ENCODE measurements around the gene FHIT. TPM values are rescaled to one million over a fixed set of nuclear protein-coding genes. Genes with fewer than 3 reads are reported as not detected.

FHIT gene
- total RNA-seq, 1 experiment from 2014 or later: 3.6 TPM

DNA sequence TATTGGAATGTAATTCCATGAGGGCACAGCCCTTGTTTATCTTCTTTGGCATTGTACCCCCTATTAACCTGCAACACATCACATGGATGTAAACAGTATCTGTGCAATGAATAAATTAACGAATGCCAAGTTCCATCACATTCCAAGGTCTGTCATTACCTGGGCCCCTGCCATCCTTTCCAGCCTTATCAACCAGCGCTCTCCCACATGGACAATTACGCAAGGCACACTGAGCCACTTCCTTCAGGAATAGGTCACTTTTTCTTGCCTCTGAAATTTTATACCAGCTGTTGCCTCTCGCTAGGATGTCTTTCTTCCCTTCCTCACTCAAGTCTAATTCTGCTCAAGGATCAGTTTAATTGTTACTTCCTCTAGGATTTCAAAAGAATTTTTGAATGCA is 1149.6 kb downstream of the FHIT start:
- no peaks in the 10 kb centered on the region for H3K9me3 ChIP-seq (ENCODE audit: low read length)
- BruUV-seq (replicated peaks): no TSS peak
- peaks cover 23% of the 10 kb centered on the region; the same call in 1 of the 2 replicates for H3K27me3 ChIP-seq (ENCODE audit: low read length)
- H2AFZ ChIP-seq (ENCODE audit: low read length): no peak overlapping the region
- no peaks in the 10 kb centered on the region for H4K20me1 ChIP-seq (ENCODE audit: low read length)
- no peaks in the 10 kb centered on the region for H3F3A ChIP-seq (ENCODE audit: low read length, unreplicated experiment)
- ChIA-PET POLR2A (ENCODE audit: unreplicated experiment) (no interaction called here), CTCF (no interaction called here)
- no peak overlapping the region for H3K4me2 ChIP-seq (ENCODE audit: low read length)
- H3K4me3 ChIP-seq (ENCODE audit: low read length): no peak overlapping the region
- H3K27ac ChIP-seq (ENCODE audit: low read length): no peak overlapping the region
- intact Hi-C loops (cut with micrococcal nuclease): no loop called here
- H3K79me2 ChIP-seq (ENCODE audit: low read length): no peaks in the 10 kb centered on the region
- no peak for ATAC-seq
- H3K4me1 ChIP-seq (ENCODE audit: insufficient read depth, low read length): no peaks in the 10 kb centered on the region
- no peak overlapping the region for H3K9ac ChIP-seq (ENCODE audit: low read length)
- DNase-seq: no peak
- no peaks in the 10 kb centered on the region for H3K36me3 ChIP-seq (ENCODE audit: low read depth, low read length)
- H3K9me2 ChIP-seq (replicated peaks; ENCODE audit: low read length): no peaks in the 10 kb centered on the region
- TF ChIP-seq EZH2 (IDR thresholded peaks at IDR 0.05; ENCODE audit: low read length, unreplicated experiment) (no peak), EZH2phosphoT487 (IDR thresholded peaks at IDR 0.05; ENCODE audit: borderline replicate concordance, low read length) (no peak)
- TF ChIP-seq, protein P1, sequence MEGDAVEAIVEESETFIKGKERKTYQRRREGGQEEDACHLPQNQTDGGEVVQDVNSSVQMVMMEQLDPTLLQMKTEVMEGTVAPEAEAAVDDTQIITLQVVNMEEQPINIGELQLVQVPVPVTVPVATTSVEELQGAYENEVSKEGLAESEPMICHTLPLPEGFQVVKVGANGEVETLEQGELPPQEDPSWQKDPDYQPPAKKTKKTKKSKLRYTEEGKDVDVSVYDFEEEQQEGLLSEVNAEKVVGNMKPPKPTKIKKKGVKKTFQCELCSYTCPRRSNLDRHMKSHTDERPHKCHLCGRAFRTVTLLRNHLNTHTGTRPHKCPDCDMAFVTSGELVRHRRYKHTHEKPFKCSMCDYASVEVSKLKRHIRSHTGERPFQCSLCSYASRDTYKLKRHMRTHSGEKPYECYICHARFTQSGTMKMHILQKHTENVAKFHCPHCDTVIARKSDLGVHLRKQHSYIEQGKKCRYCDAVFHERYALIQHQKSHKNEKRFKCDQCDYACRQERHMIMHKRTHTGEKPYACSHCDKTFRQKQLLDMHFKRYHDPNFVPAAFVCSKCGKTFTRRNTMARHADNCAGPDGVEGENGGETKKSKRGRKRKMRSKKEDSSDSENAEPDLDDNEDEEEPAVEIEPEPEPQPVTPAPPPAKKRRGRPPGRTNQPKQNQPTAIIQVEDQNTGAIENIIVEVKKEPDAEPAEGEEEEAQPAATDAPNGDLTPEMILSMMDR (conservative IDR thresholded peaks at IDR 0.05; ENCODE audit: low read depth, low read length): no peak

DNA sequence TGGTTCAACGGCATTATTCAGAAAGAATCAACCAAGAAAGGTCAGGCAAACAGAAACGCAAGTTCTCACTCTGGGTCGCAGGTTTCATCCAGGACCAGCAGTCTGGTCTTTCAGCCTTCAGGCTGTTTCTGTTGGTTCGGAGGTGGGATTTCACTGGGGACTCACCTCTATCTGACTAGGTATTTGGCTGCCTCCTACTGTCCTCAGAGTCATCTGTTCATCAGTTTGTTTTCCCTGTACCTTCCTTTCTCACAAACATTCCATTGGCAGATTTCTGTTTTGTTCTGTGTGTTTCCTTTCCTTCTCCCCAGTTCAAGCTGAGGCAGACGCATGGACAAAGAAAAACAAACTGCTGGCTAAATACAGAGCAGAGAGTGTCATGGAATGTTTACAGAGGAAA is 1154.8 kb downstream of the FHIT start:
- Histone ChIP-seq H2AFZ (ENCODE audit: low read length) (no peak overlapping the region), H3K4me1 (ENCODE audit: insufficient read depth, low read length) (no peaks in the 10 kb centered on the region), H3F3A (ENCODE audit: low read length, unreplicated experiment) (no peaks in the 10 kb centered on the region), H3K27me3 (ENCODE audit: low read length) (0 out of 2 replicates have a peak, but pooled peaks cover 15% of the 10 kb centered on the region), H3K79me2 (ENCODE audit: low read length) (no peaks in the 10 kb centered on the region), H3K9ac (ENCODE audit: low read length) (no peak overlapping the region), H3K27ac (ENCODE audit: low read length) (no peak overlapping the region), H3K4me2 (ENCODE audit: low read length) (no peak overlapping the region), H3K36me3 (ENCODE audit: low read depth, low read length) (no peaks in the 10 kb centered on the region), H3K4me3 (ENCODE audit: low read length) (no peak overlapping the region), H4K20me1 (ENCODE audit: low read length) (no peaks in the 10 kb centered on the region), H3K9me3 (ENCODE audit: low read length) (no peaks in the 10 kb centered on the region), H3K9me2 (replicated peaks; ENCODE audit: low read length) (no peaks in the 10 kb centered on the region)
- ChIA-PET POLR2A (ENCODE audit: unreplicated experiment) (no interaction called here), CTCF (no interaction called here)
- TF ChIP-seq, protein P1 (conservative IDR thresholded peaks at IDR 0.05; ENCODE audit: low read depth, low read length): no peak
- TF ChIP-seq EZH2phosphoT487 (IDR thresholded peaks at IDR 0.05; ENCODE audit: borderline replicate concordance, low read length): no peak
- TF ChIP-seq EZH2 (IDR thresholded peaks at IDR 0.05; ENCODE audit: low read length, unreplicated experiment): no peak
- BruUV-seq (replicated peaks): no TSS peak
- intact Hi-C loops (cut with micrococcal nuclease): no loop called here
- ATAC-seq (no peak), DNase-seq (no peak)

DNA sequence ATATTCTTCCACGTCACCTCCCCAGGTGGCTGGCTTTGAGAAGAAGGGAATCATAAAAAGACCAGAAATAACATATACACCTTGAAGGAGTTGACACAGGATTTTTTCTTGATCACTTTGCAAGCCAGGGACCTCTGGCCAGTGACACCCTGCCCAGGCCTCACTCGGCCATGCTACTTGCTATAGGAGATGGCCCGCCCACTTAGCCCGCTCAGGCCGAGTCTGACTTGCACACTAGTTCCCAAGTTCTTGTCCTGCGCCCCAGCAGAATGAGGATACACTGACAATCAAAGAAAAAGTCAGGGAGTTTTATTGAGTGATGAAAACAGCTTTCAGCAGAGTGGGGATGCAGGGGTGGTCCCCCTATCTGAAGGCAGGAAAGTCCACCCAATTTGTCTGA is 1155.3 kb downstream of the FHIT start:
- no peaks in the 10 kb centered on the region for H3K36me3 ChIP-seq (ENCODE audit: low read depth, low read length)
- no peaks in the 10 kb centered on the region for H3K9me2 ChIP-seq (replicated peaks; ENCODE audit: low read length)
- no peak overlapping the region for H3K27ac ChIP-seq (ENCODE audit: low read length)
- no peak overlapping the region for H3K9ac ChIP-seq (ENCODE audit: low read length)
- H2AFZ ChIP-seq (ENCODE audit: low read length): no peak overlapping the region
- ATAC-seq: no peak
- DNase-seq: no peak
- no peaks in the 10 kb centered on the region for H3K79me2 ChIP-seq (ENCODE audit: low read length)
- H3K4me1 ChIP-seq (ENCODE audit: insufficient read depth, low read length): no peaks in the 10 kb centered on the region
- no peak for TF ChIP-seq EZH2 (IDR thresholded peaks at IDR 0.05; ENCODE audit: low read length, unreplicated experiment)
- TF ChIP-seq, protein P1 (conservative IDR thresholded peaks at IDR 0.05; ENCODE audit: low read depth, low read length): no peak
- BruUV-seq (replicated peaks): no TSS peak
- no peaks in the 10 kb centered on the region for H3K9me3 ChIP-seq (ENCODE audit: low read length)
- 0 out of 2 replicates have a peak, but pooled peaks cover 15% of the 10 kb centered on the region for H3K27me3 ChIP-seq (ENCODE audit: low read length)
- no peak overlapping the region for H3K4me2 ChIP-seq (ENCODE audit: low read length)
- intact Hi-C loops (cut with micrococcal nuclease): no loop called here
- CTCF ChIA-PET: no interaction called here
- no peaks in the 10 kb centered on the region for H4K20me1 ChIP-seq (ENCODE audit: low read length)
- no peaks in the 10 kb centered on the region for H3F3A ChIP-seq (ENCODE audit: low read length, unreplicated experiment)
- no peak overlapping the region for H3K4me3 ChIP-seq (ENCODE audit: low read length)
- POLR2A ChIA-PET (ENCODE audit: unreplicated experiment): no interaction called here

Measured in PC-3 (cell line).